Measurements from ENCODE around the gene GRAMD1B.

GRAMD1B gene

GRCh38 chr11:123654566-123655081 is 224.6 kb downstream of the GRAMD1B start, which contains the start of gene SCN3B:
TSS of gene SCN3B (minus strand) at chr11:123654624. CDS start at chr11:123653801, 823 bp downstream.
- DNase-seq: peak; percentile 66

- no peak for DNase-seq
Observed at GRCh38 chr11:123659311-123659710, 229.2 kb downstream of the GRAMD1B start.

GRCh38 chr11:123659965-123660364 is 229.9 kb downstream of the GRAMD1B start:
- DNase-seq: peak; percentile 33

DNA sequence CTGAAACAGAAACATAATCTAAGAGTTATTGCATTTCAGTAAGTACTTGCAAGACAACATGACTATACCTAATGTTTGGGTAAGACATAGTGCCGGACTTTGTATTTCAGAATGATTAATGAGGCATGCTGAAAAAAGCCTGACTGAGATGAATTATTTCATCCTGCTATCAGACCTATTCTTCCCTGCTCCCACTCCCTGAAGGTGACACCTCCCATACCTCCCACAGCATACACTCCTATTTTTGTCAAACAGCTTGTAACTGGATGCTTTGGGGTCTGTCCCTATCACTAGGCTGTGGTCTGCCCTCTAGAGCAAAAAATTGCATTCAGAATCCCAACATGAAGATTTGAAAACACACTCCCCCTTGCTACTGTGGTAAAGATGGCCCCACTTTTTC is 235.2 kb downstream of the GRAMD1B start:
- no peak for DNase-seq

DNA sequence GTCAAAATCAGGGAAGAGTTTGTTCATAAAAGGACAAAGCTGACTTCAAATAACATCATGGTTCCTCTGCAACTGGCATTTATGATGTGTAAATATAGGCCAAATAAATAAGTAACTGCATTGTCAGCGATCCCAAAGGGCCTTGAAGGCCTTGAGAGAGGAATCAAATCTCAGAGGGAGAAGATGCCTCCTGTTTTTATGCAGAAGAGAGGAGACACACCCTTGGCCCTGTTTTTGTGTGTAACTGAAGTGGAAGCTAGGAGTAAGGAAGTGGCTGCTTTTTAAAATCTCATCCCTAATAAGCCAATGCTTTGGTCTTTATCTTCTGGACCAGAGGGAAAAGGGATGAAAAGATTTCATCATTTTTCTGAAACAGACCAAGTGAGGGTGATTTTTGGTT is 240.0 kb downstream of the GRAMD1B start:
- DNase-seq: no peak

DNA sequence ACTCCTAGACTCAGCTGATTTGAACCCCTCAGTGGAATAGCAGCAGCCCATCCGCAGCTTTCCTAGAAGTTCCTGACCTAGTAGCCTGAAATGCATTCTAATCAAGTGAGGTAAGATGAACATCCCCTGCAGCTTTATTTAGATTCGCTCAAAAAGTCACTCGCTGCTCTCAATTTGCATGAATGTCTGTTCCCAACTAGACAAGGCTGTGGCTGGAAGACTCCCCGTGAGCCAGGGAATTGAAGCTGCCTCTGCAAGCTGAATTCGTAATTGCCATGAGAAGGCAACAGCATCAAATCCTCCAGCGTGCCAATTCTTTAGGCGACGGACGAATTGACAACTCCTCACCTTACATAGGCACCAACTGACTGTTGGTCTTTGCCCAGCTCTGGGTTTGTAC is 241.5 kb downstream of the GRAMD1B start:
- no peak for DNase-seq

GRCh38 chr11:123672568-123672967 is 242.5 kb downstream of the GRAMD1B start:
- no peak for DNase-seq

- DNase-seq: no peak
Observed at GRCh38 chr11:123674297-123674696, 244.2 kb downstream of the GRAMD1B start.
